AG10803 (cell line): Measurements from ENCODE around the gene FSTL5.
A peak's percentile ranks its signal among the peaks of the same experiment; 100 is the strongest.

ENCODE experiments used
- DNase-seq: peaks from one replicate; pipeline ENCODE4 v3.0.0; 2010; ENCODE audit warnings: low read depth
- H3K4me3 ChIP-seq: 2 replicates; pipeline ENCODE4 v1.5.1; 2011; ENCODE audit warnings: mild to moderate bottlenecking, low read length, control low read depth
- TF ChIP-seq, protein P1 (sequence below): conservative IDR thresholded peaks from 2 replicates; pipeline ENCODE4 v1.5.1; 2011; ENCODE audit warnings: mild to moderate bottlenecking, low read length, control low read depth, inconsistent platforms

The FSTL5 gene

DNA sequence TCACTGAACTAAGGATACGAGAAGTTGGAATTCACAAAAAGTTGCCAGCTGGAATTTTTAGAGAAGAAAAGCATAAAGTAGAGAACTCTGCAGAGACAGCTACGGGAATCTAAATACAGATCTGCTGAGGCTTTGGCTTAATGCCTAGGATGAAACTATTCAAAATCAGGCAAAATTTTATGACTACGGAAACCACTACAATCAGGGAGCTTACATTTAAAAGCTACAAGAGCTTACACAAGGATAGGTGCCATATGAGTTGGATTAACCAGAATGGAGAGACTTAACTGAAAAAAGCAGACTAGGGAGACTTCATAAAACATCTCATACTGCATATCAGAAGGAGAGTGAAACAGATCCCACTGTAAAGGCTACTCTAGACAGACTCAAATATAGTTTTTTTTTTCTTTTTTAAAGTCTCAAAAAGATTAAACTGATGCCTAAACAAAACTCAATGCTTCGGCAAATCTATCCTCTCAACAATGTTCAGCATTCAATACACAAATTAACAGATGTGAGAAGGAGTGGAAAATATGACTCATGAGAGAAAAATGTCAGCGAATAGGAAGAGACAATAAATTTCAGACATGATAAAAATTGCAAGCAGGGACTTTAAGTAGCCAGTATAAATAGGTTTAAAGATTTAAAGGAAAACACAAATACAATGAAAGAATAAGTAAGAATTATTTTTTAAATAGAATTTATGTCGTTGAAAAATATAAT lies 586.1 kb downstream of the FSTL5 start:
- TF ChIP-seq, protein P1, sequence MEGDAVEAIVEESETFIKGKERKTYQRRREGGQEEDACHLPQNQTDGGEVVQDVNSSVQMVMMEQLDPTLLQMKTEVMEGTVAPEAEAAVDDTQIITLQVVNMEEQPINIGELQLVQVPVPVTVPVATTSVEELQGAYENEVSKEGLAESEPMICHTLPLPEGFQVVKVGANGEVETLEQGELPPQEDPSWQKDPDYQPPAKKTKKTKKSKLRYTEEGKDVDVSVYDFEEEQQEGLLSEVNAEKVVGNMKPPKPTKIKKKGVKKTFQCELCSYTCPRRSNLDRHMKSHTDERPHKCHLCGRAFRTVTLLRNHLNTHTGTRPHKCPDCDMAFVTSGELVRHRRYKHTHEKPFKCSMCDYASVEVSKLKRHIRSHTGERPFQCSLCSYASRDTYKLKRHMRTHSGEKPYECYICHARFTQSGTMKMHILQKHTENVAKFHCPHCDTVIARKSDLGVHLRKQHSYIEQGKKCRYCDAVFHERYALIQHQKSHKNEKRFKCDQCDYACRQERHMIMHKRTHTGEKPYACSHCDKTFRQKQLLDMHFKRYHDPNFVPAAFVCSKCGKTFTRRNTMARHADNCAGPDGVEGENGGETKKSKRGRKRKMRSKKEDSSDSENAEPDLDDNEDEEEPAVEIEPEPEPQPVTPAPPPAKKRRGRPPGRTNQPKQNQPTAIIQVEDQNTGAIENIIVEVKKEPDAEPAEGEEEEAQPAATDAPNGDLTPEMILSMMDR = no peak
- peak; percentile 87 for DNase-seq
- H3K4me3 ChIP-seq = no peak overlapping the region

DNA sequence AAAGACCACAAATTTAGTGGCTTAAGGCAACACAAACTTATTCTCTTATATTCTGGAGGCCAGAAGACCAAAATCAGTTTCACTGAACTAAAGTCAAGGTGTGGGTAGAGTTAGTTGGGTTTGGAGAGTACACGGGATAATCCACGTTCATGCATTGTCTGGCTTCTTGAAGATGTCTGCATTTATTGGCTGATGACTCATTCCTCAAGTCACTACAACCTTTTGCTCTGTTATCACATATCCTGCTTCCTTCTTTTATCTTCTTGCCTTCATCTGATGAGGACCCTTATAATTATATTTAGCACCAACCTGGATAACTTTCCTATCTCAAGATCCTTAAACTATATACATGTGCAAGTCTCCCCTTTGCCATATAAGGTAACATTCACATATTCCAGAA lies 590.0 kb downstream of the FSTL5 start:
- H3K4me3 ChIP-seq = no peak overlapping the region
- DNase-seq = no peak
- TF ChIP-seq, protein P1 = no peak

DNA sequence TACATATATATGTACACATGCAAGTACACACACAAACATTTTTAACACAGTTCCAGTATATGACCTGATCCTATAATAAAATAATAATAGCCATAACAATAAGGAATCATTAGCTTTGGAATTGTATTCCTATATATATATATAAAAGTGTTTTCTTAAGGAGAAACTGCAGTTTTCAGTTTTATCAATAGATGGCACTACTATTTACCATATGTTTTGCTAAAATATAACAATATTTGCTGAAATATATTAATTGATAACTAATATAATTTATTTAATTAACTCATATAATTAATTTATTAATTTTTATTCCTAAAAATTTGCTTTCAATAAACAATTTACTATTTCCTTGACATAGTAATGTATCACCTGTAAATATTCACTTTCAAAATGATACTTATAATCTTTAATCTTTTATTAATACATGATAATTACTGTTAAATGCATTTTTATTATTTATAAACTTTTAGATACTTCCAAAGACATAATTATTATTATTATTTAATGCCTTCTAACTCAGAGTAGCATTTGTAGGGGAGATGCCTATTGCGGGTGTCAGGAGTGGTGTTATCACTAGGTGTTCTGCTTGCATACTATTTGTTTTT lies 599.5 kb downstream of the FSTL5 start:
- TF ChIP-seq, protein P1 = peak; percentile 54
- no peak overlapping the region for H3K4me3 ChIP-seq
- DNase-seq = peak; percentile 18

DNA sequence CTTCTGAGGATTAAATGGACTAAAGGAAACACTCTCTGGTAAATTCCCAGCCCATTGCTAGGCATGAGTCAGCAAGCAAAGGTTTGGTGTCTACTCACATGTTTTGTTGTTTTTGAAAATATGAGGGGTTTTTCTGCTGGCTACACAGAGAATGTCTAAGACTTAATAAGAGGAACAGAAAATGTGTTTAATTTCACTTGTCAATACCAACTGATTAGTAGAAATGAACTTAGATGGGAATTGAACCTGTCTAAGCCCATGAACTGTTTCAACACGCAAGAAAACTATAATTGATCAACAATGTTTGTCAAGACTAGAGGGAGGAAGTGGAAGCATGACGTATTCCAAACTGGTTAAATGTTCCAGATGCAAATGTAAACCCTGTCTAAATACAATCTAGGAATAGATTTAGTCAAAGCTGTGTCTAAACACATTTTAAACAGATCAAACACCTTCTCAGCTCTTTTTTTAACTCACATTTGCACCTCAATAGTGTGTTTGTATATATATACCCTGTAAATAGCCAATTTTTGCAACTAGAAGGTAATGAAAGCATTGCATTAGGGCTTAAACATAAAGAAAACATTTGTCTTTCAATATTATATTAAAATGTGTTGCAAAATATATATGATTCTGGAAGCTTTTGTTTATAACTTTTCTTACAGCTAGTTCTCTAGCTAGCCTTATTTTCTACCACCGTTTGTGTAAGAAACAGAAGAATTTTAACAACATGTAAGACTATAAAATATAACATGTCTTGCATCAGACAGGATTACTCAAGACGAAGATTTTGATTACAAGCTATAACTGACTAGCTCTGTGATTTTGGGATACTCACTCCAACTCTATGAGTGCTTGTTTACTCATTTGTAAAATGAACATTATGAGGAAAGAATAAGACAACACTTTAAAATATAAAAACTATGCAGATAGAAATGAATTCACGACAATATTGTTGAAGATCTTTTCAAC lies 607.8 kb downstream of the FSTL5 start:
- peak; percentile 20 for DNase-seq
- H3K4me3 ChIP-seq = no peak overlapping the region
- TF ChIP-seq, protein P1 = no peak

DNA sequence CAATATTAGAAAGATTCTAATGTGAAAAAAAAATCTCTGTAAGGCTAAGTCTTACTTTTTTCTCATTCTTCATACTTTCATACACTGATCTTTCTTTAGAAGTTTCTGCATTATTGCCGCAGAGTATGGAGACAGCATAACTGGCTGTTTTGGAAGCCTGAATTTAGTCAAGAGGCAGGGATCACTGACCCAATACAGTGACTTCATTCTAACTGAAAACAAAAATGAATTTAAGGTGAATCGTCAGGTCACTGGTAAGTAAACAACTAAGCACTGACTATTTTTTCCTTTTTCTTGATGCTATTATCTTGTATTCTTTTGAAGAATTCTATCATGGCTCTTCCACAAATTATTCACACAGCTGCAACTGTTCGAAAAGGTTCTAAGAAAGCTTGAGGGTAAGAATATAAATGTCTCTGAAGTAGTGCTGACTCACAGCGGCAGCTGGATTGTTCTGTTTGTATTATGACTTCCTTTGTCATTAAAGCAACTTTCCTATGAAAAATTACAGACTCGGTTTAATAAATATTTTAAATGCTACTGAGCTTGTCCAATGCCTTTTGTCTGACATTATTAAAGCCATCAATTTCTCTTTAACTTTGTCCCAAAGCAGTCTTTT lies 609.3 kb downstream of the FSTL5 start:
- TF ChIP-seq, protein P1 = no peak
- H3K4me3 ChIP-seq = no peak overlapping the region

DNA sequence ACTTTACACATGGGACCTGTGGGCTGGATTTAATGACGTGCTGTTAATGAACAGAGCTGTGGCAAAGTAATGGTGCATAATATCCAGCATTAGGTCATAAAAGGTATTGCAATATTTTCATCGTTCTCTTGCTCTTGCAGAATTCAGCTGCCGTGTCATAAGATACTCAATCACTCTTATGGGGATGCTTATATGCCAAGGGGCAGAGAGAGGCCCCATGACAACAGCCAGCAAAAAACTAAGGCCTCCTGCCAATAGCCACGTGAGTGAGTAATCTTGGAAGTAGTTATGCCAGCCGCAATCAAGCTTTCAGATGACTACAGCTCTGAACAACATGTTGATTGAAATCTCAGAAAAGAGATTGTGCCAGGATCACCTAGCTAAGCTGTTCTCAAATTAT lies 616.9 kb downstream of the FSTL5 start:
- no peak for DNase-seq
- H3K4me3 ChIP-seq = no peak overlapping the region
- TF ChIP-seq, protein P1 = no peak

More for the DNA sequence above, 609.3 kb downstream of the FSTL5 start:
- DNase-seq = peak; percentile 20
